GM21390 (cell line): ENCODE measurements around the gene S1PR5.
"Not testable (repeated sequence)": the region's sequence is repeated elsewhere in the genome, so short reads cannot be mapped to it uniquely, and the experiment has no call there.

Experiments
- ATAC-seq: cut with Tn5 transposase; IDR thresholded peaks from one replicate; pipeline ENCODE4 v1.9.1; 2021; ENCODE audit not compliant: unreplicated experiment

S1PR5 gene

DNA sequence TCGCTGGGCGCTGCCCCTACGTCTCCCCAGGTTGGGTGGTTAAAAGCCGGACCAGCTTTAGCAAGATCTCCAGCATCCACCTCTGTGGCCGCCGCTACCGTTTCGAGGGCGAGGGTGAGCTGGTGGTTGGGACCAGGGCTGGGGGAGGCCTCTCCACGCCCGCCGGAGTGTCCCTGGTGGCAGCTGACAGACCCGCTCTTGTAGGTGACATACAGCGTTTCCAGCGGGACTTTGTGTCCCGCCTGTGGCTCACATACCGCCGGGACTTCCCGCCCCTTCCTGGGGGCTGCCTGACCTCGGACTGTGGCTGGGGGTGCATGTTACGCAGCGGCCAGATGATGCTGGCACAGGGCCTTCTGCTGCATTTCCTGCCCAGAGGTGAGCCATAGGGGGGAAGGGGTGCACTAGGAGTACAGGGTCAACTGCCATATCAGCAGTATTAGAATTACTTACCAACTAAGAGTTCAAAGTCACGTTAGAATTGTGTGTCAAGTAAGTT is 27.6 kb upstream of the S1PR5 start:
- ATAC-seq: no peak

DNA sequence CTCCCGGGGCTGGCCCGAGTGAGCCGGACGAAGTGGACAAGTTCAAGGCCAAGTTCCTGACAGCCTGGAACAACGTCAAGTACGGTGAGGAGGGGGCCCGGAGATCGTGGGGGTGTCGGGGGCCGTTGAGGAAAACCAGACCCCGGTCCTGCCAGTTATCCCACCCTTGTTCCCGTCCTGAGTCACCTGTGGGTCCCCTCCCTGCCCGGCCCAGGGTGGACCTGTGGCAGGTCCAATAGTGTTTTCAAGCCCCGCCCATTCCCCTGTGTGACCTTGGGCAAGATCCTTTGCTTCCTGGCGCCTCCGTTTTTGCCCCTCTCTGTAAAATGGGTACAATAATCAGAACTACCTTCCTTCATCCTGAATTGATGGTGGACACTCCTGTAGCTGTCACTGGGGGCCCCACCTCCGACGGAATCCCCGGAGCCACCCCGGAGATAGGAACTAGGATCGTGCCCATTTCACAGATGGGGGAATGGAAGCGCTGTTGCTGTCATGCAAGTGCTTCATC is 27.1 kb upstream of the S1PR5 start:
- ATAC-seq: no peak

DNA sequence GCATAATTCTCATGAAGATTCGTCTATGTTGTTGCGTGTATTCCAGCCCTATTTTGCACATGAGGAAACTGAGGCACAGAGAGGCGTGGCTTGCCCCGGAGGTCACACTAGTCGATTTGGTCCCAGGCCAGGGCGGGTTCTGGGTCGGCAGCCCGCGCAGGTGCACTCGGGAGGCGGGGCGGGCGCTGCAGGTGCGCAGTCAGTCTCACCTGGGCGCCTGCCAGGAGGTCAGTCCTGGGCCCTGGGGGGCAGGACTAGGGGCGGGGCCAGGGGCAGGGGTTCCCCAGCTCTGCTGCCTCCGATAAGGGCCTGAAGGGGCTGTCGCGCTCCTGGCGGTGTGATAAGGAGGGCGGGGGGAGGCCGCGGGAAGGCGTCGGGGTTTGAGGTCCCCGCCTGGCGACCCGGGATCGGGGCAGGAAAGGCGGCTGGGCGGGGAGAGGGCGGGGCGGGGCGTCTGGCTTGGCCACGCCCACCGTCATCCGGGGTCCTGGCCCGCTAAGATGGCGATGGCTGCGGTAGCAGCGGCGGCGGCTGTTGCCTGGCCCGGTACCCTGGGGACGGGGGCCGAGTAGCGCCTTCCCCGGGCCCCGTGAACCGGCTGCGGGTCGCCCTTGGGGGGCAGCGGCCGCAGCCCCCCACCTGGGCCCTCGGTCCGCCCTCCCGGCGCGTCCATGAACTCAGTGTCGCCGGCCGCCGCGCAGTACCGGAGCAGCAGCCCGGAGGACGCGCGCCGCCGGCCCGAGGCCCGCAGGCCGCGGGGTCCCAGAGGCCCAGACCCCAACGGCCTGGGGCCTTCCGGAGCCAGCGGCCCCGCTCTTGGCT is 26.4 kb upstream of the S1PR5 start, which contains the start of gene ATG4D:
Gene ATG4D, plus strand, starts transcription at position 485 of the 822 bp plus-strand sequence. Its CDS starts 187 bp downstream, at position 672.
- ATAC-seq: peak; percentile 77

DNA sequence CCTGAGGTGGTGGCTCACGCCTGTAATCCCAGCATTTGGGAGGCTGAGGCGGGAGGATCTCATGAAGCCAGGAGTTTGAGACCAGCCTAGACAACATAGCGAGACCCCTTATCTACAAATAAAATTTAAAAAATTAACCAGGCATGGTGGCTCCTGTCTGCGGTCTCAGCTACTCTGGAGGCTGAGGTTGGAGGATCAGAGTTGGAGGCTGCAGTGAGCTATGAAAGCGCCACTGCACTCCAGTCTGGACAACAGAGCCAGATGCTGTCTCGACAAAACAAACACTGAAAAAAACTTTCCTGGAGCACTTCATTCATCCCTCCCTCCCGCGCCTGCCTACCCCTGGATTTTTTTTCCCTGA is 25.8 kb upstream of the S1PR5 start:
- ATAC-seq: no peak

DNA sequence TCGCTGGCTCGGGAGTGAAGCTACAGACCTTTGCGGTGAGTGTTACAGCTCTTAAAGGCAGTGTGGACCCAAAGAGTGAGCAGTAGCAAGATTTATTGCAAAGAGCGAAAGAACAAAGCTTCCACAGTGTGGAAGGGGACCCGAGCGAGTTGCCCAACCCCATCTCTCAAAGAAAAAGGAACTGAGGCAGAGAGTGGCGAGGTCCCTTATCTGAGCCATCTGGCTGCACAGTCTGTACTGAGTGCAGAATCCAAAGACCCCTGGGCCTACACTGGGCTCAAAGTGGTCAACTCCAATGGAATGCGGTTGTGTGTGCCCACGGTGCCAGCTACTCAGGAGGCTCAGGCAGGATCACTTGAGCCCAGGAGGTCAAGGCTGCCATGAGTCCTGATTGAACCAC is 21.8 kb upstream of the S1PR5 start:
- ATAC-seq: not testable (repeated sequence)

DNA sequence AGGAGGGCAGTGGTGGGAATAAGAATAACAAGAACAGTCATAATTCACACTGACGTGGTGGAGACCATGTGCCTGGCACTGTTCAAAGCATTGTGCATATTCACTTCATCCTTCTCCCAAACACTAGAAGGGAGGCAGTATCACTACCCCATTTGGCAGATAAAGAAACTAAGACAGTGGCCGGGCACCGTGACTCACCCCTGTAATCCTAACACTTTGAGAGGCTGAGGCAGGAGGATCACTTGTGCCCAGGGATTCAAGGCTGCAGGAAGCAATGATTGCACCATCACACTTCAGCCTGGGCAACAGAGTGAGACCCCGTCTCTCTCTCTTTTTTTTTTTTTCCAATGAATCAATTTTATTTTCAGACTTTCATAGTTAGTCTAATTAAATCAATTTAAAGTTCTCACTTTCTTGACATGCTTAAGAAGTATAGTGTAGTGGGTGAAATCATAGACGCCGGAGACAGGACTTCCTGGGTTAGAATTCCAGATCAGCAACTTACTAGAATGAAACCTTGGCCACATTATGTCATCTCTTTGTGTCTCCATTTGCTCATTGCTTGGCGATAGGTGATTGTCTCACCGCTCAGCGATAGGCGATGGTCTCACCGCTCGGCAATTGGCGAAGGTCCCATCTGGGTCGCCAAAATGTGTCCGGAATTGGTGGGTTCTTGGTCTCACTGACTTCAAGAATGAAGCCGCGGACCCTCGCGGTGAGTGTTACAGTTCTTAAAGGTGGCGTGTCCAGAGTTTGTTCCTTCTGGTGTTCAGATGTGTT is 21.1 kb upstream of the S1PR5 start:
- no peak for ATAC-seq

DNA sequence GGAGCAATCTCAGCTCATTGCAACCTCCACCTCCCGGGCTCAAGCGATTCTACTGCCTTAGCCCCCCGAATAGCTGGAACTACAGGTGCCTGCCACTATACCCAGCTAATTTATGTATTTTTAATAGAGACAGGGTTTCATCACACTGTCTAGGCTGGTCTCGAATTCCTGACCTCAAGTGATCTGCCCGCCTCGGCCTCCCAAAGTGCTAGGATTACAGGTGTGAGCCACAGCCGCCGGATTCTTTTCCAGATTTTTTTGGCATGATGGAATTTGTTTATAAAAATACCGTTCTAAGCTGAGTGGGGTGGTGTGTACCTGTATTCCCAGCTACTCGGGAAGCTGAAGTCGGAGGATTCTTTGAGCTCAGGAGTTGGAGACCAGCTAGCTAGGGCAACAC is 20.4 kb upstream of the S1PR5 start:
- no peak for ATAC-seq

DNA sequence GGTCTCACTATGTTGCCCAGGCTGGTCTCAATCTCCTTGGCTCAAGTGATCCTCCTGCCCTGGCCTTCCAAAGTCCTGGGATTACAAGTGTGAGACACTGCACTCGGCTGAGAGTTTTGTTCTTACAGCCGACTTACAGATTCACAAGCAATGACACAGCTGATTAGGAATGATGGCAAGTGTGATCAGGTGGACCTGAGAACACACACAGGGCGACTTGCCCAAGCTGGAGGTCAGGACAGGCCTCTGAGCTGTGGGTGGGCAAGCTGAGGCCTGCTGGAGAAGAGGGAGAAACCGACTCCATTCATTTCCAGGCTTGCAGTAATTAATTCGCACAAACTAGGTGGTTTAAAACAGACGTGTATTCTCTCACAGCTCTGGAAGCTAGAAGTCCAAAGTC is 18.4 kb upstream of the S1PR5 start:
- ATAC-seq: no peak

DNA sequence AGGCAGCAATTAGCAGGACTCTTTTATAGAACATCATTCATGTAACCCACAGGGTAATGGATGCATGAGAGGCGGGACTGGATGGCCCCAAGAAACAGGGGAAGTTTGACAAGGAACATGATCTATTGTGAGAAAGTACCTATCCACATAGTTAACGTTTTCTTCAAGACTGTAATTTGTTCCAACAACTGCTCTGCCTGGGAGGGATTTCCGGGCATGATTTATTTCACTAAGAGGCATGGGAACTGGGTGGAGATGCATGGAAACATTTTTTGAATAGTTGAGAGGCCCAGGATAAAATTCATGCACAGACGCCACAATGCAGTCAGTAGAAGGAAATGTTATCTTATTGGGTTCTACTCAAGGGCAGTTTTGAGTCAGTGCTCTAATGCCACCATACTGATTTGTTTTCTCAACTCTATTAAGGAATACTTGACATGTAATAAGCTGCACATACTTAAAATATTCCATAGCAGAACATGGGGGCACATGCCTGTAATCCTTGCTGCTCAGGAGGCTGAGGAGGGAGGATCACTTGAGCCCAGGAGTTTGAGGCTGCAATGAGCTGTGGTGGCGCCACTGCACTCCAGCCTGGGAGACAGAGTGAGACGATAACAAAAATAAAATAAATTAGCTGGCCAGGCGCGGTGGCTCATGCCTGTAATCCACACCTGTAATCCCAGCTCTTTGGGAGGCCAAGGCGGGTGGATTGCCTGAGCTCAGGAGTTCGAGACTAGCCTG is 16.6 kb upstream of the S1PR5 start:
- ATAC-seq: no peak

DNA sequence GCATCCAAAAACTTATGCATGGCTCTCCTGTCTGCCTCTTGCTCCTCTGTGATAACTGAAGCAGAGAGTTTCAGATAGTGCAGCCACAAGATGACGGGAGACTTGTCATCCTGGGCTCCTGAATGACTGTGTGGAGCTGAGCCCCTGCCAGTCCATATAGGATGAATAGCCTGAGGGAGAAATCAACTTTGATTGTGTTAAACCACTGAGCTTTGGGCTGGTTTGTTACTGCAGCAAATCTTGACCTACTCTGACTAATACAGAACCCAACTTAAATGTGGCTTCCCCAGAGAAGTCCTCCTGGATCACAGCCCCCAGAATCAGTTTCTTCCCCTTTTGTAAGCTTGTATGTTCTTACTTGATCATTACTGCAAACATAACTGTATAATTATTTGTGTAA is 15.2 kb upstream of the S1PR5 start:
- ATAC-seq: no peak

DNA sequence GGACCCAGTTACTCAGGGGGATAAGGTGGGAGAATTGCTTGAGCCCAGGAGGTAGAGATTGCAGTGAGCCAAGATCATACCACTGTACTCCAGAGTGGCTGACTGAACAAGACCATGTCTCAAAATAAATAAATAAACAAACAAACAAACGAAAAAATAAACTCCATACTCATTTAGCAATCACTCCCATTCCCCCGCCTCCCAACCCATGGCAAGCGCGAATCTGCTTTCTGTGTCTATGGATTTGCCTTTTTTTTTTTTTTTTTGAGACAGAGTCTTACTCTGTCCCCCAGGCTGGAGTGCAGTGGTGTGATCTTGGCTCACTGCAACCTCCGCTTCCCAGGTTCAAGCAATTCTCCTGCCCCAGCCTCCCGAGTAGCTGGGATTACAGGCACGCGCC is 9.6 kb upstream of the S1PR5 start:
- ATAC-seq: not testable (repeated sequence)

DNA sequence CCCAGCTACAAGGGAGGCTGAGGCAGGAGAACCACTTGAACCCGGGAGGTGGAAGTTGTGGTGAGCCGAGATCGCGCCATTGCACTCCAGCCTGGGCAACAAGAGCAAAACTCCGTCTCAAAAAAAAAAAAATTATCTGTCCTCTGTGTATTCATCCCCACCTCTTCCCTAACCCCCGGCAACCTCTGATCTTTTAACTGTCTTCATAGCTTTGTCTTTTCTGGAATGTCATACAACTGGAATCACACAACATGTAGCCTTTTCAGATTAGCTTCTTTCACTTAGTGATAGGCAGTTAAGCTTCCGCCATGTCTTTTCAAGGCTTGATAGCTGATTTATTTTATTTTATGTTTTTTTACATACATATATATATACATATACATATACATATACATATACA is 8.4 kb upstream of the S1PR5 start:
- ATAC-seq: no peak

DNA sequence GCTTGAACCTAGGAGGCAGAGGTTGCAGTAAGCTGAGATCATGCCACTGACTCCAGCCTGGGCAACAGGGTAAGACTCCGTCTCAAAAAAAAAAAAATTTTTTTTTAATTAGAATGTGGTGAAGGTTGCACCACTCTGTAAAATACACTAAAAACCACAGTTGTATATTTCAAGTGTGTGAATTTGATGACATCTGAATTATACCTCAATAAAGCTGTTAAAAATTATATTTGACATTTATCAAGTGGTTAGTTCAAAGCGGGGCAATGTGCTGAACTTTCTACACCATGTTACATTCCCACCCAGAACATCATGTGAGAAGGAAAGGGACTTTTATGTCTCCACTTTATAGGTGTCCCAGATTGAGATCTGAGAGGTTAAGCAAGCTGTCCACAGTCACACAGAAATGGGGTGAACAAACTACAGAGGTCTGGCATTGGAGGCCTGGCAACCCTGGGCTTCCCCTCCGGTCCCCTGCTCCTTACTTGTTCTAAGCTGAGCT is 5.9 kb upstream of the S1PR5 start:
- no peak for ATAC-seq

DNA sequence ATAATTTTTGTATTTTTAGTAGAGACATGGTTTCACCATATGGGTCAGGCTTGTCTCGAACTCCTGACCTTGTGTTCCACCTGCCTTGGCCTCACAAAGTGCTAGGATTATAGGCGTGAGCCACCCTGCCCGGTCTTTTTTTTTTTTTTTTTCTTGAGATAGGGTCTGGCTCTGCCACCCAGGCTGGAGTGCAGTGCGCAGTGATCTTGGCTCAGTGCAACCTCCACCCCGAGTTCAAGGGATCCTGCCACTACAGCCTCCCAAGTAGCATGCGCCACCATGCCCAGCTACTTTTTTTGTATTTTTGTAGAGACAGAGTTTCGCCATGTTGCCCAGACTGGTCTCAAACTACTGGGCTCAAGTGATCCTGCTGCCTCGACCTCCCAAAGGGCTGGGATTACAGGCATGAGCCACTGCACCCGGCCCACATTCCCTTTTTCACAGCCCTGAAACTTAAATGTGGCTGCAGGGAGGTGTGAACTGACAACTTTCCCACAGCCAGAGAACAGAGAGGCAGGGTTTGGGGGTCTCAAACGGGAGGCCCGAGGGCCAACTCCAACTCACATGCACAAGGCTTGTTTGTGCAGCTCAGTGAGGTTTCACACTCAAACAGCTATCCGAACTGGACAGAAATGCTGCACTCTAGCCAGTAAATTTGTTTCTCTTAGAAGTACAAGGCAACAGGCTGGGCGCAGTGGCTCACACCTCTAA is 4.4 kb upstream of the S1PR5 start:
- no peak for ATAC-seq

DNA sequence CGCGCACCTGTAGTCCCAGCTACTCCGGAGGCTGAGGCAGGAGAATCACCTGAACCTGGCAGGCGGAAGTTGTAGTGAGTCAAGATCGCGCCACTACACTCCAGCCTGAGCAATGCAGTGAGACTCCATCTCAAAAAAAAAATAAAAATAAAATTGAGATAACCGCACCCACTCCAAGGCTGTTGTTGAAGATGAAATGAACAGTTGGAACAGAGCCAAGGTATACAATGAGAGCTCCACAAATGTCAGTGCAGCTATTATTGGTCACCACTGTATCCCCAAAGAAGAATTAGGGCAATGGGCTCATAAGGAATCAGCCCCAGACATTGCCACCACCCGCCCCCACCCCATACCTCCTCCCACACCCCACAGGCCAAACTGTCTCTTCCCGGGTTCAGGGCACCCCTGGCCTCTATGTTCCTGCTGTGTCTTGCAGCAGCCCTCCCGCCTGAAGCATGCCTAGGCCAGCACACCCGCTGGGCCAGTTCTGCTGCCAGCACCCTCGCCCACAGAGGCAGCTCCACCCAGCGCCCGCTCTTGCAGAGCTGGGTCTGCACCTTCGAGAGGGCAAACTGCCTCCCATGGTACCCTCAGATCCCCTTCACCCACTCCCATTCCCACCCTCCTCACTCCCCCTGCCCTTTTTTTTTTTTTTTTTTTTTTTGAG is 3.5 kb upstream of the S1PR5 start:
- ATAC-seq: no peak

DNA sequence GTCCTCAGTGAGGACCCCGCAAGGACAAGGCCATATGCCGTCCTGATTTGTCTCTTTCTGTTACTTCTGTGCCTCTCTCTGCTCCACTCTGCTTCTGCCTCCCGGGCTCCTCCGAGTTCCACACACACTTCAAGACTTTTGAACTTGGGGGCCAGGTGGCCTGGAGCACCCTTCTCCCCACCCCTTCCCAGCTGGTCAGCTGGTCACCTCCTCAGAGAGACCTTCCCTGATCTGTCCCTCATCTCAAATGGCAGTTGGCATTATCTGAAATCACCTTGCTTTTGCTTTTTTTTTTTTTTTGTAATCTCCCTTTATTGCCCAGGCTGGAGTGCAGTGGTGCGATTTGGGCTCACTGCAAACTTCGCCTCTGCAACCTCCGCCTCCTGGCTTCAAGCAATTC is 2.2 kb upstream of the S1PR5 start:
- ATAC-seq: no peak

DNA sequence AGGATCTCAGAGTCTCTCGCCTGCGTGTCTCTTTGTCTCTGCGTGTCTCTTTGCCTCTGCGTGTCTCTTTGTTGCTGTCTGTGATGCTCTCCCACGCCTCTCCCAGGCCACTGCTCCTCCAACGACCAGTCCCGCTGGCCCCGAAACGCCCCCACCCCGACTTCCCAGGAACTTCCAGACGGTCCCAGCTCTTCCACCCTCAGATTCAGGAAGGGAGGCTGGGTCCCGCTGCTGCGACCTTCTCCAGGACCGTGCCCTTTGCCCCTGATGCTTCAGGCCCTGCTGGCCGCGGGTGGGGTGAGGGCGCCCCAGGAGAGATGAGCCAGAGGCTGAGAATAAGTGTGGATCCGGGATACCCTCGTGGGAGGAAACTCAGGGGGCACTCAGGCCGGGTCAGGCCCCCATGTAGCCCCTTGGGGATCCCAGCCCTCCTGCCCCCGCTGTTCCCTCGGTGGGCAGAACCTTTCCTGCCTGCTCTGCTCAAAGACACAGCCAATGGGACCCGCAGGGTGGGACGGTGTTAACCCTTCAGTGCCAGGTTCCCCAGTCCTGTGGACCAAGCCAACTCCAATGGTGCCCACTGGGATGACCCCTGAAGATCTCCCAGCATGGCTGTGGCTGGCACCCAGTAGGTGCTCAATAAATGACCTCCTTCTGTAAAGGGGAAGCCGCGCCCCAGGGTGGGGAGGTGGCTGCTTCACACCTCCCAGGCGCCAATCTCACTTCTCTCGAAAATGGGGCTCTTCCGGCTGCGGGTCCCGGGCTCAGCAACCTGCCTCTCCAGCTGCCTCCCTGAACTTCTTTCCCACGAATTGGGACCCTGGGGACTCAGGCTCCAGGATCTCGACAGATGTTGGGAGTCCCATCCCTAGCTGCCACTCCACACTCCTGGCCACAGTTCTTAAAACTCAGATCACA is 1.5 kb upstream of the S1PR5 start:
- ATAC-seq: no peak

DNA sequence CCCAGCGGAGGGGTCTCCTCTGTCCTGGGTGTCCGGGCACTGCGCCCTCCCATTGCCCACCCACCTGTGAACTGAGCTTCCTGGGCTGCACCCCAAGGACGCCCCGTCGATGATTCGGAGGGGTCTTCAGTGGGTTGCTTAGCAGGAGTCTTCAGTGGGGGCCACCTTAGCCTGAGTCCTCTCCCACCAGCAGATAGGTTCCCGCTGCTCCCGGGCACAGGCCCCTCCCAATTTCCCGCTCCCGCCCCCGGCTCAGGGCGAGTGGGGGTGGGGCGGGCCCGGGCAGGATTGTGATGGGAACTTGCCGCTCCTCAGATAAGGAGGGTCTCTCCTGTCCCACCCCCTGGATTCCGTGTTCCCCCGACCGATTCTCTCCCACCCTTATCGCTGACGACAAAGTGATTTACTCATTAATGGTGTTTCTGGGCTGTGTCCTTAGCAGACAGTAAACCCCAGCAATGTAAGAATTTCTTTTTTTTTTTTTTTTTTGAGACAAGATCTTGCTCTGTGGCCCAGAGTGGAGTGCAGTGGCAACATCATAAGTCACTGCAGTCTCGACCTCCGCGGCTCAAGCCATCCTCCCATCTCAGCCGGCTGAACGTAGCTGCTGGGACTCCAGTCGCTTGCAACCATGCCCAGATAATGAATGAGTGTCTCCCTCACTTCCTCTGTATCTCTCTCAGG is 655 bp upstream of the S1PR5 start:
- ATAC-seq: no peak
